BLaER1 (cell line): ENCODE data around the gene IVD.
"Not testable (repeated sequence)": the region's sequence is repeated elsewhere in the genome, so short reads cannot be mapped to it uniquely, and the experiment has no call there.

Source experiments
- H3K27ac ChIP-seq: shearing (Covaris generic); formaldehyde crosslinking; 2 replicates; pipeline ENCODE4 v1.8.1; 2022
- H3K27me3 ChIP-seq: shearing (Covaris generic); formaldehyde crosslinking; 2 replicates; pipeline ENCODE4 v1.8.1; 2022
- H3K36me3 ChIP-seq: shearing (Covaris generic); formaldehyde crosslinking; 2 replicates; pipeline ENCODE4 v1.8.1; 2022
- H3K4me1 ChIP-seq: shearing (Covaris generic); formaldehyde crosslinking; 2 replicates; pipeline ENCODE4 v1.8.1; 2022
- H3K4me2 ChIP-seq: shearing (Covaris generic); formaldehyde crosslinking; 2 replicates; pipeline ENCODE4 v1.8.1; 2022
- H3K4me3 ChIP-seq: shearing (Covaris generic); formaldehyde crosslinking; 2 replicates; pipeline ENCODE4 v1.8.1; 2022
- H3K9ac ChIP-seq: shearing (Covaris generic); formaldehyde crosslinking; 2 replicates; pipeline ENCODE4 v1.8.1; 2022
- H3K9me3 ChIP-seq: shearing (Covaris generic); formaldehyde crosslinking; 2 replicates; pipeline ENCODE4 v1.8.1; 2022
- H4K20me1 ChIP-seq: shearing (Covaris generic); formaldehyde crosslinking; 2 replicates; pipeline ENCODE4 v1.8.1; 2022
- Cebpa-rat ChIP-seq: shearing (Covaris generic); IDR thresholded peaks from 2 replicates; pipeline ENCODE4 v1.8.1; 2022

Gene IVD

DNA sequence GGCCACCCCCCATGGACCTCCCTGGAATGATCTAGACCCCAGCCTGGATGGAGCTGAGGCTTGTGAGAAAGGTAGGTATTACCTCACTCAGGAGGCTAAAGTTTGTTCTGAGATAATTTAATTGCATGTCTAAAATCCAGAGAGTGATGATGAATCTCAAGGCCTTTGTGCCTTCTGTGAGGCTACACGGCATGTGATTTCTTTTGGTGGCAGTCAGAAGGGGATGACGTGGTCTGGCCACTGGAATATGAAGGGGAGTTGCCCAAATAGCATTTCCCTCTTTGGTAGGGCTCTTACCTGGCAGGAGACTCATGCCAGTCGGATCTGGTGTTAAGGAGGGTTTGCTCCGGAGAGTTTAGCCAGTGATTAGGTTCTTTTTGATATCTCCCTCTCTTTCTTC lies 37.7 kb downstream of the IVD start:
- Histone ChIP-seq H3K4me3 (no peak overlapping the region), H3K9ac (no peak overlapping the region), H3K36me3 (peaks cover 14% of the 10 kb centered on the region; the same call in 1 of the 2 replicates), H3K27me3 (peaks cover 27% of the 10 kb centered on the region; the same call in 1 of the 2 replicates), H4K20me1 (peaks cover 72% of the 10 kb centered on the region), H3K4me2 (peak overlapping the region; percentile 97), H3K27ac (no peak overlapping the region), H3K4me1 (peaks cover 46% of the 10 kb centered on the region), H3K9me3 (no peaks in the 10 kb centered on the region)
- TF ChIP-seq Cebpa-rat, result no peak

- Histone ChIP-seq H3K4me1 (peaks cover 40% of the 10 kb centered on the region), H4K20me1 (peaks cover 78% of the 10 kb centered on the region), H3K27me3 (peaks cover 21% of the 10 kb centered on the region; the same call in 1 of the 2 replicates), H3K4me3 (no peak overlapping the region), H3K27ac (no peak overlapping the region), H3K9ac (no peak overlapping the region), H3K9me3 (no peaks in the 10 kb centered on the region), H3K4me2 (peak overlapping the region; percentile 97), H3K36me3 (peaks cover 20% of the 10 kb centered on the region; the same call in 1 of the 2 replicates)
- TF ChIP-seq Cebpa-rat, result no peak
Measured at GRCh38 chr15:40443846-40444245, 38.3 kb downstream of the IVD start.

DNA sequence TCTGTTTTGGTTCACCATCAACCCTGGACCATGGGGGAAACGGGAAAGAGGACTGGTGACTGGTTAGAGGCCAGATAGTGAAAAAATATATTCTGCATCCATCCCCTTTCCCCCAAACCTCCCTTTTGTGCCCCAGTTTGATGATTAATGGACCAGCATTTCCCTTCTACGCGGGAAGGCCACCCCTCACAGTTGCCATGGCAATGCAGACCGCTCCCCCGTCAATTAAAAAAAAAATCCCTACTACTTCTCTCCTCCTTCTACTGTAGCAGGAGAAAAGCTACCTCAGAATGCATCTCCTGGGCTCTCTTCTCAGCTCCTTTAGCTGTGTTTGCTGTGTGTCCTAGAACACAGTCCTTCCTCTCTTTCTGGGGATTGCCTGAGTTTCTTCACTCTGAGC lies 39.1 kb downstream of the IVD start:
- TF ChIP-seq Cebpa-rat, result no peak
- Histone ChIP-seq H3K27ac (no peak overlapping the region), H4K20me1 (peaks cover 87% of the 10 kb centered on the region), H3K4me2 (peak overlapping the region; percentile 97; the same call in 1 of the 2 replicates), H3K9me3 (no peaks in the 10 kb centered on the region), H3K4me3 (no peak overlapping the region), H3K36me3 (peaks cover 28% of the 10 kb centered on the region), H3K27me3 (peaks cover 12% of the 10 kb centered on the region; the same call in 1 of the 2 replicates), H3K9ac (no peak overlapping the region), H3K4me1 (peaks cover 32% of the 10 kb centered on the region)

DNA sequence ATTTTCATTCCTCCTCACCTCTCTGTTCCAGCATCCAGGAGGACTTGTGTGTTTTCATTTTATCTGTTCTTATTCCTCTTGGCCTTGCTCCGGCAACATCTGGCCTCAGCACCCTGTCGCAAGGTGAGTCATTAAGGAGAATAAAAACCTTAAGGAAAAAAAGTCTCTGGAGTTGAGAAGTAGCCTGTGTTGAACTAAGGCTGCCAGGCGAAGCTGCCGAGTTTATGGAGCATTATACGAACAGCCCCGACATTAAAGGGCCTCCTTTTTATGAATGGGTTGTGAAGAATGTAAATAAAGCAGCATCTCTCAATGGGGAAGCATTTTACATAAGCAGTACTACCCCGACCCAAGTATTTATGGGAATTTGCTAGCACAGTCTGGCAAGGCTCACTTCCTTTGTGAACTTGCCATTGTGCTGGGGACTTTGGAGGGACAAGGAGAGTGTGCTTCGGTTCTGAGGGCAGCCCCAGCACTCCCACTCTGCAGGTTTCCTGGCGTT lies 39.9 kb downstream of the IVD start:
- Histone ChIP-seq H3K4me1 (peaks cover 35% of the 10 kb centered on the region), H3K9ac (no peak overlapping the region), H3K27ac (no peak overlapping the region), H3K27me3 (peaks cover 7% of the 10 kb centered on the region; the same call in 1 of the 2 replicates), H3K4me3 (no peak overlapping the region), H3K36me3 (peaks cover 31% of the 10 kb centered on the region), H4K20me1 (peaks cover 94% of the 10 kb centered on the region), H3K9me3 (no peaks in the 10 kb centered on the region), H3K4me2 (no peak overlapping the region)
- TF ChIP-seq Cebpa-rat, result no peak

GRCh38 chr15:40446144-40446543 lies 40.5 kb downstream of the IVD start:
- H3K27ac ChIP-seq, result no peak overlapping the region
- no peak overlapping the region for H3K4me3 ChIP-seq
- H3K9ac ChIP-seq, result no peak overlapping the region
- H4K20me1 ChIP-seq, result peaks cover 100% of the 10 kb centered on the region
- H3K4me1 ChIP-seq, result peaks cover 42% of the 10 kb centered on the region
- no peak overlapping the region for H3K4me2 ChIP-seq
- H3K27me3 ChIP-seq, result peaks cover 7% of the 10 kb centered on the region; the same call in 1 of the 2 replicates
- no peaks in the 10 kb centered on the region for H3K9me3 ChIP-seq
- no peak for TF ChIP-seq Cebpa-rat
- H3K36me3 ChIP-seq, result peaks cover 31% of the 10 kb centered on the region

DNA sequence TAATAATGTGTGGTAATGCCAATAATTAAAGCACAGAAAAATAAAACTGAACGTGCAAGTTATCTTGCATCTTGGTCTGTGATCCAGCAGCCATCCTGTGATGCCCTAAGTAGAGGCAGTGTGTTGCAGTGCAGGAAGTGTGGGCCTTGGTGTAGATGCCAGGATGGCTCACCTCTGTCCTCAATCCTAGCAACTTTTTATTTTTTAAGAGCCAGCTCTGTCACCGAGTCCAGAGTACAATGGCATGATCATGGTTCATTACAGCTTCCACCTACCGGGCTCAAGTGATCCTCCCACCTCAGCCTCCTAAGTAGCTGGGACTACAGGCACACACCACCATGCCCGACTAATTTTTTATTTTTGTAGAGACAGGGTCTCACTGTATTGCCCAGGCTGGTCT lies 42.8 kb downstream of the IVD start:
- Histone ChIP-seq H3K4me3 (no peak overlapping the region), H3K27me3 (no peaks in the 10 kb centered on the region), H3K4me2 (no peak overlapping the region), H3K9ac (no peak overlapping the region), H3K27ac (no peak overlapping the region), H3K9me3 (no peaks in the 10 kb centered on the region), H3K36me3 (peaks cover 31% of the 10 kb centered on the region), H4K20me1 (peaks cover 100% of the 10 kb centered on the region), H3K4me1 (peaks cover 54% of the 10 kb centered on the region)
- TF ChIP-seq Cebpa-rat, result no peak

DNA sequence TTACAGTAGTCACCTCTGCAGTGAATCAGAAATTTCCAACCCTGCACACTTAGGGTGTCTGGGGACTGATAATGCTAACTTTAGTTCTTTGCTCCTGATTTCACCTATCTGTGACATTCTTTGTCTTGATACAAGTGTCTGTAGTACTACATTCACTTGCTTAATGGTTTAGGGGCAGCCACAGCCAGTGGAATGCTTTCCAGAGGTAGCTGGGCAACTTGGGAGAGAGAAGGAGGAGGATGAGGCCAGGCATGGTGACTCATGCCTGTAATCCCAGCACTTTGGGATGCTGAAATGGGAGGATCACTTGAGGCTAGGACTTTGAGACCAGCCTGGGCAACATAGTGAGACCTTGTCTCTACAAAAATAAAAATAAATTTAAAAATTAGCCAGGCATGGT lies 43.7 kb downstream of the IVD start:
- no peak overlapping the region for H3K4me2 ChIP-seq
- no peak overlapping the region for H3K9ac ChIP-seq
- H3K4me1 ChIP-seq, result peaks cover 54% of the 10 kb centered on the region
- no peak for TF ChIP-seq Cebpa-rat
- no peak overlapping the region for H3K27ac ChIP-seq
- H3K9me3 ChIP-seq, result no peaks in the 10 kb centered on the region
- no peaks in the 10 kb centered on the region for H3K27me3 ChIP-seq
- peaks cover 31% of the 10 kb centered on the region for H3K36me3 ChIP-seq
- H4K20me1 ChIP-seq, result peaks cover 100% of the 10 kb centered on the region
- no peak overlapping the region for H3K4me3 ChIP-seq

DNA sequence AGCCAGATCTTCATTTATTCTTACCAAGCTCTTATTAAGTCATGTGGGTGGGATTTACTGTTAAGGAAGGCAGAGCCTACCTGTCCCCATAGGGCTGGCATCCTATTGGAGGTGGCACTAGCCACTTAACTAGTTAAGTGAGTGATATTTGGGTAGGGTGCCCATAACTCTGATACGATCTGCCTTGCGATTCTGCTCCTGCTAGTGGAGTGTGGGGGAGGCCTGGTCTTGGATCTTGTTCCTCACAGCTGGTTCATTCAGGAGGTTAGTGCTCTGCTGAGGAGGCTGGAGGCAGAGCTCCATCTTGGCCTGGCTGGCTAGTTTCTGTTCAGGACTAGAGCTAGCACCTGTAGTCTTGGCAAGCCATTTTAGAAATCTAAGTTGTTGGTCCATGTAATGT lies 44.5 kb downstream of the IVD start:
- Histone ChIP-seq H3K36me3 (peaks cover 31% of the 10 kb centered on the region), H3K4me2 (no peak overlapping the region), H3K4me3 (no peak overlapping the region), H3K9me3 (no peaks in the 10 kb centered on the region), H4K20me1 (peaks cover 100% of the 10 kb centered on the region), H3K9ac (no peak overlapping the region), H3K27ac (no peak overlapping the region), H3K27me3 (no peaks in the 10 kb centered on the region), H3K4me1 (peaks cover 54% of the 10 kb centered on the region)
- TF ChIP-seq Cebpa-rat, result no peak

- Histone ChIP-seq H4K20me1 (peaks cover 100% of the 10 kb centered on the region), H3K27ac (no peak overlapping the region), H3K9ac (peak overlapping the region; percentile 37; the same call in 1 of the 2 replicates), H3K27me3 (no peaks in the 10 kb centered on the region), H3K9me3 (no peaks in the 10 kb centered on the region), H3K4me3 (no peak overlapping the region), H3K36me3 (peaks cover 20% of the 10 kb centered on the region), H3K4me2 (peak overlapping the region; percentile 69), H3K4me1 (peaks cover 70% of the 10 kb centered on the region)
- TF ChIP-seq Cebpa-rat, result no peak
Measured at GRCh38 chr15:40451527-40452158, 46.0 kb downstream of the IVD start.

DNA sequence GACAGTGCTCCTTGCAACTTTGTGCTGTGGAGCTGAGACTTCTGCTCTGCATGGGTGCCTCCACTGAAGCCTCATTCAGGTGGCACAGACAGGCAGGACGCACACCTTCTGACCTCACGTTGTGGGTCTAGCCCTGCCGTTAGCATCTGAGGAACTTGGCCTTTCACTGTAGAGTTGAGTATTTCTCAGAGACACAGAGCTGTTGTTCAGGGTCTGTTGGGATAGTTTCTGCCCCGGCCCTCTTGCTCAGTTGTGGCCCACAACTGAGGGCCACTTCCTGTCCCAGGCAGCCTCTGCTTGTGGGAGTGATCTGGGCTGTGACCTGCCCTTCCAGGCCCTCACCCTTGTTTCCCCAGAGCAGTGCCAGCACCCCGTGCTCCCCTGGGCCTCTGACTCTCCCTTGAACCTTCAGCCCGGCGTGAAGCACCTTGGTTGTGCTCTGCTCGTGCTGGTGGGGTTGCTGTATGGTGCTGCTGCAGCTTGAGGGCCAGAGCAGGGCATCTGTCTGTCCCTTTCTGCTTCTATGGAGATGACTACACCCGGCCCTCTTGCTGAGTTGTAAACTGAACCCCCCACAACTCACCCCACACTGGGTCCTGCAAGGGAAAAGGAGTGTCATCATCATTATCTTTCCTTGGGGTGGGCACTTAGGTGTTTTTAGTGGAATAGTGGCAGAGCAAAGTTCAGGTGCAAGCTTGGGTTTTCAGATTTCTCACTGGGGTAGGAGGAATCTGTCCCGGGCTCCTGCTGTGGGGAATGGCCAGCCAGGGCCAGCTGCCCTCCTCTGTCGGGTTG lies 46.9 kb downstream of the IVD start:
- peak overlapping the region; percentile 37; the same call in 1 of the 2 replicates for H3K9ac ChIP-seq
- peak overlapping the region; percentile 69 for H3K4me2 ChIP-seq
- no peak for TF ChIP-seq Cebpa-rat
- peak overlapping the region; percentile 45; the same call in 1 of the 2 replicates for H3K27ac ChIP-seq
- no peak overlapping the region for H3K4me3 ChIP-seq
- H3K27me3 ChIP-seq, result no peaks in the 10 kb centered on the region
- peaks cover 18% of the 10 kb centered on the region for H3K36me3 ChIP-seq
- peaks cover 100% of the 10 kb centered on the region for H4K20me1 ChIP-seq
- H3K9me3 ChIP-seq, result no peaks in the 10 kb centered on the region
- peaks cover 78% of the 10 kb centered on the region for H3K4me1 ChIP-seq

DNA sequence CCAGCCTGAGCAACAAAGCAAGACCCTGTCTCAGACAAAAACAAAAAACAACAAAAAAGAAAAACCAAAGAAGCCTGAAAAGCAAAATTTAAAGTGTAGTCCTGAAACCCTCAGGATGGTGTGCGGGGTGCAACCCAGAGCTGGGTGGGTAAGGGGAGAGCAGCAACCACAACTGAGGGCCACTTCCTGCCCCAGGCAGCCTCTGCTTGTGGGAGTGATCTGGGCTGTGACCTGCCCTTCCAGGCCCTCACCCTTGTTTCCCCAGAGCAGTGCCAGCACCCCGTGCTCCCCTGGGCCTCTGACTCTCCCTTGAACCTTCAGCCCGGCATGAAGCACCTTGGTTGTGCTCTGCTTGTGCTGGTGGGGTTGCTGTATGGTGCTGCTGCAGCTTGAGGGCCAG lies 48.3 kb downstream of the IVD start:
- H3K4me2 ChIP-seq, result peak overlapping the region; percentile 69
- not testable (repeated sequence) for H3K4me3 ChIP-seq, H3K27me3 ChIP-seq, H3K9me3 ChIP-seq
- peaks cover 25% of the 10 kb centered on the region for H3K36me3 ChIP-seq
- peak overlapping the region; percentile 23; the same call in 1 of the 2 replicates for H3K27ac ChIP-seq
- peak overlapping the region; percentile 11; the same call in 1 of the 2 replicates for H3K9ac ChIP-seq
- peaks cover 88% of the 10 kb centered on the region for H3K4me1 ChIP-seq
- peaks cover 100% of the 10 kb centered on the region for H4K20me1 ChIP-seq
